H7 (cell line): Measurements from ENCODE around the gene DUSP14. TPM values are rescaled to one million over a fixed set of nuclear protein-coding genes. Genes with fewer than 3 reads are reported as not detected.
"Not testable (repeated sequence)": the region's sequence is repeated elsewhere in the genome, so short reads cannot be mapped to it uniquely, and the experiment has no call there.

ENCODE experiments used
- DNase-seq: peaks from one replicate; pipeline ENCODE4 v3.0.0; 2012
- H3K27me3 ChIP-seq: 2 replicates; pipeline ENCODE4 v1.6.0; 2011; ENCODE audit warnings: mild to moderate bottlenecking, low read length; ENCODE audit not compliant: control insufficient read depth, insufficient read depth
- H3K36me3 ChIP-seq: replicated peaks from 2 replicates; pipeline ENCODE4 v1.5.1; 2011; ENCODE audit warnings: low read length; ENCODE audit not compliant: control insufficient read depth, insufficient read depth
- H3K4me3 ChIP-seq: 2 replicates; pipeline ENCODE4 v1.5.1; 2011; ENCODE audit warnings: low read depth, mild to moderate bottlenecking, control low read depth, low read length, moderate library complexity; ENCODE audit not compliant: insufficient read depth
- total RNA-seq: library from RNA; depleted of rRNA; stranded (reverse); fragments of >200 nt; shearing (Covaris generic); gene quantifications from 2 replicates; pipeline ENCODE4 v1.2.3, GENCODE V29; 2014

DUSP14 gene
- total RNA-seq, 1 experiment from 2014 or later, result 31.9 TPM

DNA sequence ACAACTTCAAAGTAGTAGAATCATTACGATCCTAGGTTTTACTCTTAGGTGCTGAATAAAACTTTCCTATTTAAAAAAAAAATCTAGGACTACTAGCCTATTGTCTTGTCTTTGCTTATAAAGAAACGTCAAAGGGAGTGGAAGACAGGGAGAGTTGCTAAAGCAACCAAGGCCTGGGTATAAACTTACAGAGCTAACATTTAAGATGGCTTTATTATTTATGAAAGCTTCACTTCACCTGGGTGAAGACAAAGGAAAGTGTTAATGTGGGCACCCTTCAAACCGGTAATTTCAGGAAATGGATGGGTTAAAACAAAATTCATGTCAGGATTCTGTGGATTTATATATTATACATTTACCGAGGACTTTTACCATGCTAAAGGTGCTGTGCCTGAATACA lies 2.5 kb downstream of the DUSP14 start:
- H3K4me3 ChIP-seq, result no peak overlapping the region
- DNase-seq, result no peak
- peaks cover 3% of the 10 kb centered on the region; the same call in 1 of the 2 replicates for H3K27me3 ChIP-seq
- H3K36me3 ChIP-seq, result no peaks in the 10 kb centered on the region

DNA sequence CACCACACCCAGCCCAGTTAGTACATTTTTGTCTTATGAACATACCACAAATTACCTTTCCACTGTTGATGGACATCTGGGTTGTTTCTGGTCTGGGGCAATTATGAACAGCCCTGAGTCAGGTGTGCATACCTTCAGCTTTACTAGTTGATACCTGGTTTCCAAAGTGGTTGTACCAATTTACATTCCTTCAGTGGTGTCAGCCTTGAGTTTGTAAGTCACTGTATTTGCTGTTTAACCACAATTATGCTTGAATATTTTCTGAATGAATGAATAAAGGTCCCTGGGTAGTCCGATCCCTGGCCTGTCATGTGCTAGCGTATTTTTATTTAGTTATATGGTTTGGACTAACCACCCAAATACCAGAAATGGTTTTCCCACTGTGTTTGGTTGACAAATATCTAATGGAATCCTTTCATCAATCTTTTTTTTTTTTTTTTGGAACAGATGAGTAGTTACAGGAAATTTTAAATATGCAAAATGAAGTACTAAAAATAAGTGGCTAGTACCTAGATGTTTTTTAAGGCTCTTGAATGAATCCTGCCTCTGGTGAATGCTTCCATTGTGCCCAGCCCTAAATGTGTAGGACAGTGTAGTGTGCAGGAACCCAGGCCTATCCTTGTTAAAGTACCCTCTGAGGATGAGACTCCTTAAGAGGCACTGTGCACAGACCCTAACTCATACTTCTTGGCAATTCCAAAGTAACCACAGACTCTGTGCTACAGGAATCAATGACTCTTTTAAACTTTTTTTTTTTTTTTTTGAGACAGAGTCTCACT lies 3.7 kb downstream of the DUSP14 start:
- Histone ChIP-seq H3K4me3 (no peak overlapping the region), H3K36me3 (no peaks in the 10 kb centered on the region), H3K27me3 (peaks cover 2% of the 10 kb centered on the region; the same call in 1 of the 2 replicates)
- DNase-seq, result no peak

DNA sequence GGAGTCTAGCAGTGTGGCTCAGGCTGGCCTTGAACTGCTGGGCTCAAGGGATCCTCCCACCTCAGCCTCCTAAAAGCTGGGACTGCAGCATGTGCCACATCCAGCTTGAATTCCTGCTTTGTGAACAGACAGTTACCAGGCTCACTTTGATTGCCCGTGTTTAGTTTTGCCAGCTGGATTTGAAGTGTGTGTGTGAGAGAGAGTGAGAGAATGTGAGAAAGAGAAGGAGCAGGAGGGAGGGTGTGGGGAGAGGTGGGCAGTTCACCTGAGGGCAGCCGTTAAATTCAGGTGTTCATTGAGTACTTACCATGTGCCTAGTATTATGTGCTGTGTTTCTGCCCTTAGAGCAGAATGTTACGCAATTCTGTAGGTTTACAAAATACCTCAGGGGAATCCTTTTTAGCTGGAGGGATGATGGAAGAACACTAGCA lies 4.7 kb downstream of the DUSP14 start:
- no peaks in the 10 kb centered on the region for H3K27me3 ChIP-seq
- no peak for DNase-seq
- no peak overlapping the region for H3K4me3 ChIP-seq
- no peaks in the 10 kb centered on the region for H3K36me3 ChIP-seq

DNA sequence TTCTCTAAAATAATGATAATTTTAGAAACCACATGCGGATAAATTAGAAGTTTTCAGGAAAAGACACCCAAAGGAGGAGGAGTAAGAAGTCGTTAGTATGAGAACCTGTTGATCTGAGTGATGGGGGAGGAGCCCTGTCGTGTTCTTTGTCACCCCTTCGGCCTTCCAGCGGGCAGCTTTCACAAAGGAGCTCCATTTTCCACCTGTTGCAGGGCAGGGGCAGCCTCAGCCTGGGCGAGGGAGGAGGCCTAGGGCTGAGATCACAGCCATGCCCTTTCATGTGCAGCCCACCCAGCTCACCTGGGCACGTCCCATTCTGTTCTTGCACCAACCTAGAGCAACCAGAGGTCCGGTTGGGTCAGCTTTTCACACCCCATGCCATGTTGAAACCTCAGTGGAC lies 5.3 kb downstream of the DUSP14 start:
- Histone ChIP-seq H3K27me3 (no peaks in the 10 kb centered on the region), H3K36me3 (no peaks in the 10 kb centered on the region), H3K4me3 (no peak overlapping the region)
- DNase-seq, result peak; percentile 76

DNA sequence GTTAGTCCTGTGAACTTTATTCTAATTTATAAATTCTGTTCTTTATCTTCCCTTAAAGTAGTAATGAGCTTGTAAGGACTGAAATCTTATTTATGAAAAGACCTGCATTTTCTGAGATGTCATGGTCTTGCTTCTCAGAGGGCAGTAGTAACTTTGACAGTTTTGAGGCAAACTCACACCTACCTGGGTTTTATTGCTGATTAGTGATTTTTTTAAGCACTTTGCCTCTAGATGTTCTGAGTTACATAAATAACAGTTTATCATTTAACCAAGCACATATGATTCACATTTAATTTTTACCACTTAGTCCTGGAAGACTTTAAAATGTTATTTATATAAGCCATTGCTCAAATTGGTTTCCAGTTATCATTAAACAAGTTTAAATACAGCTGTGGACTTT lies 10.7 kb downstream of the DUSP14 start:
- H3K4me3 ChIP-seq, result no peak overlapping the region
- H3K27me3 ChIP-seq, result no peaks in the 10 kb centered on the region
- DNase-seq, result no peak
- H3K36me3 ChIP-seq, result no peaks in the 10 kb centered on the region

DNA sequence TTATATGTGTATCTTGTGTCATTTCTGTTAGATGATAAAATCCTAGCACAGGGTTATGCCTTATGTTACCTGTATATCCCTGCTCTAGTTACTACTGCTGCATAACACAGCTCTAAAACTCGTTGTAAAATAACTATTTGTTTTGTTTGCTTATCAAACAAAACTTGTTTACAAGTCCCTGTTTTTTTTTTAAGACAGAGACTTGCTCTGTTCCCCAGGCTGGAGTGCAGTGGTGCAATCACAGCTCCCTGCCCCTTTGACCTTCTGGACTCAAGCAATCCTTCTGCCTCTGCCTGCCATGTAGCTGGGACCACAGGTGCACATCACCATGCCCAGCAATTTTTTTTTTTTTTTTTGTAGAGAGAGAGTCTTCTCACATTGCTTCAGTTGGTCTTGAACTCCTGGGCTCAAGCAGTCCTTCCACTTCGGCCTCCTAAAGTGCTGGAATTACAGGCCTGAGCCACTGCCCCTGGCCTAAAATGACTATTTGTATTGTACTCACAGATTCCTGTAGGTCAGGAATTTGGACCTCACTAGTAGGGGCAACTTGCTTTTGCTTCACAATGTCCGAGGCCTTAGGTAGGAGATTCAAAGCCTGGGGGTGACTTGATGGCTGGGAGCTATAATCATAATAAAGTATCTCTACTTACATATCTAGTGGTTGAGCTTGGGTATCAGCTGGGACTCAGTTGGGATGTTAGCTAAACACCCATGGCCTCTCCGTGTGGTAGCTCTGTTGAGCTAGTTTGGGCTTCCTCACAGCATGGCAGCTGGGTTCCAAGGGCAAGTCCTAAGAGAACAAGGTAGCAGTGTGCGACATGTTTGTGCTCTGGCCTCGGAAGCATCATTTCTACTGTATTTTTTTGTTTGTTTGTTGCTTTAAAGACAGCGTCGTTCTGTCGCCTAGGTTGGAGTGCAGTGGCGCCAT lies 12.6 kb downstream of the DUSP14 start:
- no peaks in the 10 kb centered on the region for H3K27me3 ChIP-seq
- H3K4me3 ChIP-seq, result no peak overlapping the region
- H3K36me3 ChIP-seq, result no peaks in the 10 kb centered on the region
- no peak for DNase-seq

DNA sequence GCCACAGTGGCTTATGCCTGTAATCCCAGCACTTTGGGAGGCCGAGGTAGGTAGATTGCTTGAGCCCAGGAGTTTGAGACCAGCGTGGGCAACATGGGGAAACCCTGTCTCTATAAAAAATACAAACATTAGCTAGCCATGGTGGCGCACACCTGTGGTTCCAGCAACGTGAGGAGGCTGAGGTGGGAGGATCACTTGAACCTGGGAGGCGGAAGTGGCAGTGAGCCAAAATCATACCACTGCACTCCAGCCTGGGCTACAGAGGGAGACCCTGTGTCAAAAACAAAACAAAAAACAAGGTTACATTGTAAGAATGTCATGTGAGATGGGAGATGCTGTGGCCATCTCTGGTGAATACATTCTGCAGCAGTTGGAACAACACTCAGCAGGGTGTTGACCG lies 13.5 kb downstream of the DUSP14 start:
- Histone ChIP-seq H3K36me3 (no peaks in the 10 kb centered on the region), H3K4me3 (no peak overlapping the region), H3K27me3 (no peaks in the 10 kb centered on the region)
- DNase-seq, result no peak

DNA sequence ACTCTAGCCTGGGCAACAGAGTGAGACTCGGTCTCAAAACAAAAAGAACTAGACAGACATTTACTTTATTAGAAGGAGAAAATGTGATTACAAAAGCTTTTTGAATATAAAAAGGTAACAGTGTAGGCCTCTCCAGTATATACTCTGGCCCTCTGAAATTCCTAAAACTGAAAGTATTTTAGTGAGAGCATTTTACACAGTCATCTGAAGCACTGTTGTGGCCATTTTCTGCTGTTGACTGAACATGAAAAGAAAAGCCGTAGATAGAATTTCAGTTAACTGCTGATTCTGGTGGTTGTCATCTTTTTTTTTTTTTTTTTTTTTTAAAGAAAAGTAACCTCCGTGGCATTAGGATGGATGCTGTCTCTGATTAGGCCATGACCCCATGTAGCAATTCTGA lies 15.6 kb downstream of the DUSP14 start:
- Histone ChIP-seq H3K4me3 (no peak overlapping the region), H3K36me3 (no peaks in the 10 kb centered on the region), H3K27me3 (no peaks in the 10 kb centered on the region)
- DNase-seq, result no peak

DNA sequence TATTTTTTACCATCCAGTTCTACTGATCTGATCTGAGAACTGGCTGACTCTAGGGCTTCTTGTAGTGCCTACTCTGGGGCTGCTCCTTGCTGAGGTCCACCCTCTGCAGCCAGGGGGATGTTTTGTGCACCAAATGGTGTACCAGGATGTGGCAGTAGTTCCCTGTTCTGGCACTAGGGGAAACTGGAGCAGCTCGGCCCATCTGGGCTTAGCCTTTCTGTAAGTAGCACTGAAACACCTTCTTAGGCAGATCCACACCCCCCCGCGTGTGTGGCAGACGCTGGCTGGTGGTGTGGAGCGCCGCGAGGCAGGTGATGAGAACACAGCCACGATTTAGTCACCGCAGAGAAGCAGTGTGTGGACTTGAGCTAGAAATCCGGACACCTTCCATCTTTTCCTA lies 17.0 kb downstream of the DUSP14 start:
- H3K27me3 ChIP-seq, result no peaks in the 10 kb centered on the region
- H3K4me3 ChIP-seq, result no peak overlapping the region
- DNase-seq, result peak; percentile 83
- H3K36me3 ChIP-seq, result no peaks in the 10 kb centered on the region; the same call in 1 of the 2 replicates

DNA sequence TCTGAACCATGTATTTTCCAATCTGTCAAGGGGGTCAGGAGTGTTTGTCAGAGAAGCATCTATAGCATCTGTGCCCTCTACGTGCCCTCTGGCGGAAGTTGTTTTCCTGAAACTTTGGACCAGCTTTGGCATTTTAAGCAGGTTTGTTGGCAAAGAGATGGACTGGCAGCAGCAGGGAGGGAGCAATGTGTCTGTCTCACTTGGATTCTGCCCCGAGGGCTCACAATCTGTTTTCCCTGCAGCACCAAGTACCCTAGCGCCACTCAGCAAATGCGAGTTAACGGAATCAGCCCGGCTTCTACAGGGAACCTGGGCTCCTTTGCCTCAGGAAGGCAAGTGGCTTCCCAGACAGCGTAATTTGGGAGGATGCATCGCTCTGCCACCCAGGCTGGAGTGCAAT lies 17.4 kb downstream of the DUSP14 start:
- no peaks in the 10 kb centered on the region for H3K27me3 ChIP-seq
- no peak overlapping the region for H3K4me3 ChIP-seq
- H3K36me3 ChIP-seq, result no peaks in the 10 kb centered on the region; the same call in 1 of the 2 replicates
- no peak for DNase-seq

DNA sequence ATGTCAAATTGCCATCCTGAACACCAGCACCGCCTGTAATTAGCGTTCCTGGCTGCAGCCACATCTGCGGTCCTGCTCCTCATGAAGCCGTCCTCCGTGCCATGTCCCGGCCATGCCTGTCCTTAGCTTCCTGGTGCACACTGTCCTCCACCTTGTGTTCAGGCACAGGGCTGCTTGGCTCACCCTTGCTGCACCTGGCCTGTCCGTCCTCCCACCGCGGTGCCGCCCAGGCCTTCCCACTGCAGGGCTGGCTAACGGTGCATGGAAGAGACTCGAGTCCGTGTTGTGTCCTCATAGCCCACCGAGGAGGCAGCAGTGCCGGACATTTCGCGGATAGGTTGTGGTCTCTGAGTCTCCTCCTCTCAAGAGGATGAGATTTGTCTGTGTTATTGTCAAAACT lies 20.4 kb downstream of the DUSP14 start:
- Histone ChIP-seq H3K4me3 (no peak overlapping the region), H3K36me3 (peaks cover 3% of the 10 kb centered on the region), H3K27me3 (no peaks in the 10 kb centered on the region)
- no peak for DNase-seq

DNA sequence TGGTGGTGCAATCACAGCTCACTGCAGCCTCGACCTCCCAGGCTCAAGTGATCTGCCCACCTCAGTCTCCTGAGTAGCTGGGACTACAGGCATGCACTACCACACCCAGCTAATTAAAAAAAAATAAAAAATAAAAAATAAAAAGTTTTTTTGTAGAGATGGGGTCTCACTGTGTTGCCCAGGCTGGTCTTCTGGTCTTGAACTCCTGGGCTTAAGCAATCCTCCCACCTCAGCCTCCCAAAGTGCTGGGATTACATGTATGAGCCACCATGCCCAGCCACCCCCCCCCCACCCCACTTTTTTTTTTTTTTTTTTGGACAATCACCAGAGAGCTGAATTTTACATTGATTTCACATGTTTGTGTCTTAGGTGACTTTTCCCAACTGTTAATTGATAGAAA lies 22.0 kb downstream of the DUSP14 start:
- DNase-seq, H3K4me3 ChIP-seq, H3K36me3 ChIP-seq, H3K27me3 ChIP-seq: not testable (repeated sequence)

DNA sequence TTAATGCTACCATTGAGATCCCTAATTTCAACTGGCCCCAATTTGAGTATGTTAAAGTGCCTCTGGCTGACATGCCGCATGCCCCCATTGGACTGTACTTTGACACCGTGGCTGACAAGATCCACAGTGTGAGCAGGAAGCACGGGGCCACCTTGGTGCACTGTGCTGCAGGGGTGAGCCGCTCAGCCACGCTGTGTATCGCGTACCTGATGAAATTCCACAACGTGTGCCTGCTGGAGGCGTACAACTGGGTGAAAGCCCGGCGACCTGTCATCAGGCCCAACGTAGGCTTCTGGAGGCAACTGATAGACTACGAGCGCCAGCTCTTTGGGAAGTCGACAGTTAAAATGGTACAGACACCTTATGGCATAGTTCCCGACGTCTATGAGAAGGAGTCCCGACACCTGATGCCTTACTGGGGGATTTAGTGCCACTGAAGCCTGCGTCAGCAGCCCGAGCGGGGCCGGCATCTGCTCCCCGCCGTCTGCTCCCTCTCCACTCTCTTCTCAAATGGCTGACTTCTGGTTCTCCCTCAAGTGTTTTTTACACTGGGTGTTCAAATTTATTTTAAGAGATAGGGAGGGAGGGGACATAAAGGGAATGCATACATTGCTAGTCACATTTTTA lies 22.9 kb downstream of the DUSP14 start:
- no peak for DNase-seq
- H3K36me3 ChIP-seq, result peaks cover 3% of the 10 kb centered on the region

DNA sequence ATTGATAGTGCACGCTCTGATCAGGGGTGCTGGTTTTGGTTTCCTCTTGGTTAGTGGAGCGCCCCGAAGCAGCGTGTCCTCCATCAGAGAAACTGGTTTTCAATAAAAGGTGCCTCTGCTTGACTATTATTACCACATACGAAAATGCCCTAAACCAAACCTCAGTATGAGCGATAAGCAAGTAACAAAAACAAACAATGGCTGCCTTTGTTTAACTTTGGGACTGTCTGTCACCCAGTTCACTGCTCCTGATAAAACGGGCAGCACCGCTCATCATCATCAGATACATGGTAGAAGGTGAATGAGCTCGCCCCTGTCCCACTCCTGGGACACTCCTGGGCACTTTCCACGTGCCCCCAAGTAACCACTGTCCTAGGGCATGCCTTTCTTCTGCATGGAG lies 24.0 kb downstream of the DUSP14 start:
- no peak for DNase-seq
- H3K27me3 ChIP-seq, result no peaks in the 10 kb centered on the region
- H3K4me3 ChIP-seq, result no peak overlapping the region
- H3K36me3 ChIP-seq, result peaks cover 4% of the 10 kb centered on the region

More for the DNA sequence above, 22.9 kb downstream of the DUSP14 start:
- H3K27me3 ChIP-seq, result no peaks in the 10 kb centered on the region
- H3K4me3 ChIP-seq, result no peak overlapping the region
